SKM-1 (cell line): Measurements from ENCODE around the gene HEYL.

Experiments used
- DNase-seq: peaks from one replicate; lab custom pipeline; 2025; ENCODE audit not compliant: unreplicated experiment; lab: John Stamatoyannopoulos, UW

HEYL gene

DNA sequence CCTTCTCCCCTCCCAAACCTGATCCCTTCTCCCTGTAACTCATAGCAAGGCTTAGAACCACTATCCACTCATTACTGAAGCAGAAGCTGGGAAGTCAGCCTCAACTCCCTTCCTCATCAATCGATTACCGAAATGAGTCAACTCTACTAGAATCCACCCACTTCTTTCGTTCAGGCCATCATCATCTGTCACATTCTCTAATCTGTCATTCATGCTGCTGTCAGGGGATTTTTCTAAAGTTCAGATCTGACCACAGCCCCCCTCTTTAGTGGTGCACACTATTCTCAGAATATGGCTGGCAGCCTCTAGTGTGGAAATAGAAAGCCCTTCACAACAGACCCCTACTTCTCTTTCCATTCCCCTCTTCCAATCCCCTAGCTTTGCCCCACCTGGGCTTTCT, 27.3 kb upstream of the HEYL start:
- no peak for DNase-seq

DNA sequence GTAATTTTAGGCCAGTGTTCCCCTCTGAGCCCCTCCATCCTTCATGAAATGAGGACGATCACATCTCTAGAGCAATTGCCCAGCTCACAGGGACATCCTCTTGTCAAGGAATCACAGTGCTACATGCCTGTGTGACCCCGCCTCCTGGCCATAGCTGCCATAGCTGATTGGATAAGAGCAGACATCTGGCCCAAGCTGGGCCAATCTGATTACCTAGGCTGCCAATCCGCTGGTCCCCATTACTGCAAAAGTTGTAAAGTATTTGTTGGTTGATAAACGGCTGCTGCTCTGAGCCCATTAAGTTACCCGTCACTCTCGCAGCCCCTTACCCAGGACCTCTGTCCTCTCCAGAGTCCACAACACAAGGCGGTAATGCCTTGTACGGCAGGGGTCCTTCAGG, 24.1 kb upstream of the HEYL start:
- no peak for DNase-seq

DNA sequence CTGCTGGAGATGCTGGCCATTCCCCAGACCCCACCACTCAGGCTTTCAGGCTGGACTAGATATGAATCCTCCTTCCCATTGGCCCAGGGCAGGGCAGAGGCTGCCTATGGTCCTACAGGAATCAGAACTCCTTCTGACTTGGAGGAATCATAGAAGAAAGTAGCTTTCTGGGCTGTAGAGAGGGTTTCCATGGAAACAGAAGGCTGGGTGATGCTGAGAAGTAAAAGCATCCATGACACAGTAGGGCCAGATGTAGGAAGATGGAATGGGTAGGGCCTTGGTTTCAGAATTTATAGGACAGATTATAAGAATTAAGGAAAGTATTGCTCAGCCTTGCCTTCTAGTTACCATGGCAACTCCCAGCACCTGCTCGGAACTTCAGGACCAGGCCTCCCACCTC, 23.4 kb upstream of the HEYL start:
- DNase-seq: no peak

DNA sequence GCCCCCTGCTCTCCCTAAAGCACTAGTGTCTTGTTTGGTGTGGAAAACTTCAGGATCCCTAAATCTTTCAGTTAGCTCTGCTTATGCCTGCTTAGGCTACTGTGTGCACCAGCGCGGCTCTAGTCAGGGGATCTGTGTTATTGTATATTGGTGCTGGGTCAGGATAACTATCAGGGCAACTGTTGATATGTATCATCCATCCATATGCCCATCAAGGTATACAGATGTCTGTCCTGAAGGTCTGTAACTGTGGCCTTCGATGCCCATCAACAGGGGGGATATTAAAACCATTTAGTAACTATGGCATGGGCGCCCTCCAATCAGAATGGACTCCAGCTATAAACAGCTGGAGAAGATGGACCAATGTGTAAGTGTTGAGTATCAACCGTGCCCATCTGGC, 20.1 kb upstream of the HEYL start:
- no peak for DNase-seq

DNA sequence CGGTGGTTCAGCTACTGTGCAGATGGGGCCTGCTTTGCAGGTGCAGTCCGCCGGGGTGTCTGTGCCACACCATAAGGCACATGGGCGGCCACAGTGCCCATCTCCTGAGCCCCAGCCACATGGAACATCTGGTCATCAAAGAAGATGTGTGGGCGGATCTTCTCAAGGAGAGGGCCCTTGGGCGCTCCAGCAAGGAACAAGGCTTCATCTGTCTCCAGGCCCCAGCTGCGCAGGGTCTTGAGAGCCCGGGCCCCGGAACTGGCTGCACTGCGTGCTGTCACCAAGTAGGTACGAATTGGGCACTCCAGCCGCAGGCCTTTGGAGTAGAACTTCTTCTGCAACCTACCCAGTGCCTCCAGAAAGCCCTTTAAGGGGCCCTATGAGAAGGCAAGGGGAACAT, 19.7 kb upstream of the HEYL start:
- DNase-seq: no peak

DNA sequence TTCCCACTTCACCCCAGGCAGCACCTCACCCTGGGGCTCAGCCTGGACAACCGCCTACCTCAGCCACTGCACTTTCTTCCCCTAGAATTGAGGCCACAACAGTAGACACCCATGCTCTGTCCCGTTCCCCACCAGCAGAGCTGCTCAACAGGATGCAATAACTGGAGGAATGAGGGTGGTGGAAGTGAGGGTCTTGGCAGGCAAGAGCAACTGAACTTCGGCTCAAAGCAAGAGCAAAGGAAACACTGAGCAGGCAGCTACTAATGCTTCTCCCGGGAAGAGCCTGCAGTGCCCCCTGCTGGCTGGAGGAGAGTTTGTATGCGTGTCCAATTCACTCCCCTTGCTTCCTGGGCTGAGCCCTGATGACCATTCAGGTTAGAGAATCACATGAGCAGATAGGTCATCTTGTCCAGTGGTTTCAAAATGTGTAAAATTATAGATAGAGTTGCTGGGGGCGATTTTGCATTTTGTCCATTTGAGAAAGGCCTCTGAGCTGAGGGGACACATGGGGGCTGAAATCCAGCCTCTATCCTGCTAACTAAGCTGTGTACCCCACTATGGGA, 18.6 kb upstream of the HEYL start:
- peak; percentile 65 for DNase-seq

DNA sequence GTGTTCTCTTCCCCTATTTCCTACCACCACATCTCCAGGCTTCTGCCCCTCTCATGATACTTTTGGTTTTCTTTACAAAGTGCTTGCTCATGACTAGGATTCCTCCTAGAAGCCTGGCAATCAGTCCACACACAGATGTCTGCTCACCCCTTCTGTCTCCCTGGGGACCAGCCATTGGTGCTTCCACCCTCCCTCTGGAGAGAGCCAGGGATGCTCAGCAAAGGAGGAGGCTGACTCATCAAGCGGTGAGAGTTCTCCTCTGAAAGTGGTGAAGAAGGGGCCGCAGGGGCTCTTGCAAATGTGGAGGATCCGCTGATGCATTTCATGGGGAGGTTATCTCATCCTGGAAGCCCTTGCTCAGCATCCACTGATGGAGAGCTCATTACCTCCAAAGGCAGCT, 18.0 kb upstream of the HEYL start:
- DNase-seq: no peak

DNA sequence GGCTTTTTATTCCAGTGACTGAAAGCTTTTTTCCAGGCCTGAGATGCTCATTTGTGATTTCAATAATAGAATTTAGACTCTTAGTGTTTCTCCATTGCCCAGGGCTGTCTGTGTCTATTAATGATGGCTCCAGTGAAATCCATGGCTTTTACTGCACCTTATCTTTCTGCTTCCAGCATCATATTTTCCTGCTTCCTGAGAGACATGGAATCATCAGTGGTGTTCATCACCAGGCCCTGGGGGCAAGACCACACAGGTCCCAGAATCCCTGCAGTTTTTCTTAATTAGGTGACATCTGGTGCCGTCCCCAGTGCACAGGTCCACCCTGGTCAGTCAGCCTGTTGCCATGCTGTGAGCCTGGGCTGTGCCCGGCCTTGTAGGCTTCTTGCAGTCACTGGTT, 16.9 kb upstream of the HEYL start:
- no peak for DNase-seq

DNA sequence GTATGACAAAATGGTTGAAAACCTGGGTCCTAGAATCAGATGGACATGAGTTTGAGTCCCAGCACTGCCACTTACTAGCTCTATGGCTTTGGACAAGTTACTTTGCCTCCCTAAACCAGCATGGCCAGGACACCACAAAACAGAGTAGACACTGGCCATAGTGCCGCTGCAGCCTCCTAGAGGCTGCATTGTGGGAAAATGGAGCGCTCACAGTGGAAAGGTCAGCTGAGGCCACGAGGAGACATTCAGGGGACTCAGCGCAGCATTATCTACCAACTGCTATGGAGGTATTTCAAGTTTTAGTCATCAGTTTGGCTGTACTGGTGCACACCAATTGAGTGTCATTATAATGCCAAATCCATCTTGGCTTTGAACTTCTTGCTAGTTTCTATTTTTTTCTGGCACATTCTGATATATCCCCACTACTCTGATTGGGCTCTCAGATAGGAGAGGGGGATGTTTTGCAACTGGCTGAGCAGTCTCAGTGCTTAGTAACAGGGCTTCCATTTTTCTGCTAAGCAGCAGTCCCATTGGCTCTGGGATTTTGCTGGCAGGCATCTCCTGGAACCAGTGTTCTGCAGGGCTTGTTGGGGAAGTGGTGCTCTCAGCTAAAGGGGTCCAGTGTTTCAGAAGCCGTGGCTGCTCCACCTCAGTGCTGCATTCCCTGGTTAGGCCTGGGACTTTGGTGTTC, 16.3 kb upstream of the HEYL start:
- DNase-seq: no peak

DNA sequence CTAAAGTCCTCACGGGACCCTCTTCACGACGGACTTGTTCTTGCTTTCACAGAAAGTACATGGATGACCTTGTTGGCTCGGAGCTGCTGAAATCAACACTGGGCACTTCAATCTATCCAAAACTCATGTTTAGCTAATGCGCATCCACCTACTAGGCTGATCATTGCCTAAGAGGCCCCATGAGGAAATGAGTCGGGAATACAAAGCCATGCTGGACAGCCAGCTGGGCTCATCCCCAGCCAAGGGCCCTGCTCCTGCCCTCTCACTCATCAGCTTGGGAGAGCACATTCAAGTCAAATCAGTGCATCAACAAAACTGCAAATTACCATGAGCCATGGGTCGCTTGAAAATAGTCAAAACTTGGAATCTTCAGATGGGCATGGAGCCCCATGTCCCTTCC, 14.8 kb upstream of the HEYL start:
- DNase-seq: no peak

DNA sequence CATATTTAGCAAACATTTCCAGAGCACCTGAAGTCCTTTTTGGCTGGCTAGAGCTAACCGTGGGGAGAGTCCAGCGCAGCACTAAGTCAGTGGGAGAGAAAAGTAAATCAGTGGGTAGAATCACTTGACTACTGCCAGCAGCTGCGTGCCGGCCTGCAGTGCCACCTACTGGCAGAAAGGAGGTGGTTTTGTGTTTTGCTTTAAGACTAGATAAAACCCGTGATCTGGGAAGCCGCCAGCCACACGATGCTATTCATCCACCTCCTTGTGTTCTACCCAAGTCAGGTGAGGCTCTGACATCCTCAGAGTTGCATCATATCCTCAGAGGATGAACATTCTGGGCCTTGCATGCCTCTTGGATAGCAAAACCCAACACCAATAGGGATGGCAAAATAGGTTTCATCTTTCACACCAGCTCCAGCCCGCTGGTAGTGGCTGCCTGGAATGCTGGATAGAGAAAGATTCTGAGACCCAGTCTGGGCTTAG, 14.1 kb upstream of the HEYL start:
- DNase-seq: peak; percentile 64

DNA sequence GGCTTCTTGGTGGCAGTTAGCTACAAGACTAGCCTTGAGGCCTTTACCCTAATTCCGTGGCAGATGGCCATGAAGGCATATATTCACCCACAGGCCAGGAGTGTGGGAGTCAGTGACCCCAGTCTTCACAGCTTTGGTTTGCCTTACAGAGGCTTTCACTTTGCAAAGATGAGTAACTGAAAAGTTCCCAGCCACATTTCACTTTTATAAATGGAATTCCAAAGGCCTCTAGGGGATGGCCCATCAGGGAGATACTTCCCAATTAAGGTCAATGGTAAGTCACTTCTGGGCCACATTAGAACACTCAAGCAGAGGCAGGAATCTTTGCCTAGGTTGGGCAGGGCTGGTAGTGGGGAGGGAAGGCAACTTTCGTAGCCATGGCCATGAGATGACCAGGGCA, 13.1 kb upstream of the HEYL start:
- DNase-seq: no peak

DNA sequence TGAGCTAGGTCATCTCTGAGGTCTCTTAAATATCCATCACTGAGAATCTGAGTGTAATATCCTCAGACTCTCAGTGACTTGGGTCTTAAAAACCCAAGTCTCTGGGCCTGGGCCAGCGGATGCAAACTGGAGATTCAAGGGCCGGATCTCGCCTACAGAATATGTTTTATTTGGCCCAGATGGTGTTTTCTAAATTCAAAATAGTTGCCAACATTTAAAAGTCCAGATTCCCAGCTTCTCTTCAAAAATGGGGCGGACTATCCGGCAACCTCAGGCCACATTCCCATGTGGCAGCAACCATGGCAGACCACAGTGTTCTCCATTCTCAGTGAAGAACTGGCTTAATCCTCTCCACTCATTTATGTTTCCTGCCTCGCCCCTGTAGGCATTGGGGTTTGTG, 12.7 kb upstream of the HEYL start:
- no peak for DNase-seq

DNA sequence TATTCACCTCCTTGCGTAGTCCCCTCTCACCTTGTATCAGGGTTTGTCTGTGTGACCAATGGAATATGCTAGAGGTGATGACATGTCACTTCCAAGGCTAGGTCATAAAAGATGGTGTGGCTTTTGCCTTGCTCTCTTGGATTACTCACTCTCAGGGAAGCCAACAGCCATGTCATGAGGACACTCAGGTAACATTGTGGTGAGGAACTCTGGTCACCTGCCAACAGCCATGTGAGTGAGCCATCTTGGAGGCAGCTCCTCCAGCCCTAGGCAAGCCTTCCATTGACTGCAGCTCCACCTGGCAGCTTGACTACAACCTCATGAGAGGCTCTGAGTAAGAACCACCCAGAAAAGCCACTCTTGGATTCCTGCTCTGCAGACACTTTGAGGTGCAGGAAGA, 11.0 kb upstream of the HEYL start:
- DNase-seq: no peak

DNA sequence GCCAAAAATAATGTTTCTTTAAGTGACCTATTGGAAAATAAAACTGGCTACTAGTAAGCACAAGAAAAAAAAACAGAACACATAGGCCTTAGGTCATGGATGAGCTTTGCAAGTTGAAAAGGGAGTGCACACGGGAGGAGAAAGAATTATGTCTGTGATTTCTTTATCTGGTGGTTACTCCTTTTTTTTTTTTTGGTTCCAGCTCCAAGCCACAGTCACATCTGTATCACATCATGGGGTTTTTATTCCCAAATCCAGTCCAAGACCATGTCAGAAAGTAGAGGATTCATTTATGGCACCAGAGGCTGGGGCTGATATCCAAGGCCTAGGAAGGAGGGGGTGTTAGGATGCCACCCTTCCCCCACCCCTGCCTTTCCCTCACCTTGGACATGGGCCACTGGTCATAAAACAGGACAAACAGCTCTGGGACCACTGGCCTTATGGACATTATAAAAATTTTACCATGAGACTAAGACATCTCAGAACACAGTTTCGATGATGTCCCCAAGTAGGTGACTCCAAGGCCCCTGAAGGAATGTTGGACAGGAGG, 10.3 kb upstream of the HEYL start:
- DNase-seq: no peak

DNA sequence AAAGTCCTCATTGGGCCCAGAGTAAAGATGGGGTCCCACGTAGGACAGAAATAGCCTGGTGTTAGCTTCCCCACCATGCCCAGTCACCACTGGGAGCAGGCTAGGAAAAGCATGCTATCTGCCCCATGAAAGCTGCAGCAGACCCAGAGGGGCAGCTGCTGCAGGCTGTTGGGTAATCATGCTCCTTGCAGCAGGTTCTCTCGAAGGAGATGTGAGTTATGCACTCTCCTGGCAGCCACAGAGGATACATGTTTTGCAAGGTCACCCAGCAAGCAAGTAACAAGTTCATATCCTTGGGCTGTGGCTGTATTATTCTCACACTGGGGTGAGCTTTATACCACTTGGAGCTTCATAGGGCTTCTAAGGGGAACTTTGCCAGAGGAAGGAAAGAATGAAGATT, 9.1 kb upstream of the HEYL start:
- DNase-seq: no peak

DNA sequence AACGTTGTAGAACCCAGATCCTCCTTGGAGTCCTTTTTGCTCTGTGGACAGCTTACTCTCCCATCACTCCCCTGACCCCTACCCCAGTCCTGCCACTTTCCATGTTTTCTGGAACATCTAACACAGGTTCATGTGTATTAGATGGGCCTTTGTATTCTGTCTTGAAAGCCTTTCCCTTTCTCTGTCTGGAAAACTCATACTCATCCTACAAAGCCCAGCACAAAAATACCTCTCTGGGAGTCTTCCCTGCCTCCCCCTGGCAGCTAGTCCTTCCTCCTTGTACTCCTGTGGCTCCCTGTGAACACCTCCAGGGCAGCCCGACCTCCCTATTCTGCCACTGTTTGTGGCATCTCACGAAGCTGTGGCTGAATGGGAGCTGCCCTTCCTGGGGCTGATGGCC, 7.8 kb upstream of the HEYL start:
- no peak for DNase-seq

DNA sequence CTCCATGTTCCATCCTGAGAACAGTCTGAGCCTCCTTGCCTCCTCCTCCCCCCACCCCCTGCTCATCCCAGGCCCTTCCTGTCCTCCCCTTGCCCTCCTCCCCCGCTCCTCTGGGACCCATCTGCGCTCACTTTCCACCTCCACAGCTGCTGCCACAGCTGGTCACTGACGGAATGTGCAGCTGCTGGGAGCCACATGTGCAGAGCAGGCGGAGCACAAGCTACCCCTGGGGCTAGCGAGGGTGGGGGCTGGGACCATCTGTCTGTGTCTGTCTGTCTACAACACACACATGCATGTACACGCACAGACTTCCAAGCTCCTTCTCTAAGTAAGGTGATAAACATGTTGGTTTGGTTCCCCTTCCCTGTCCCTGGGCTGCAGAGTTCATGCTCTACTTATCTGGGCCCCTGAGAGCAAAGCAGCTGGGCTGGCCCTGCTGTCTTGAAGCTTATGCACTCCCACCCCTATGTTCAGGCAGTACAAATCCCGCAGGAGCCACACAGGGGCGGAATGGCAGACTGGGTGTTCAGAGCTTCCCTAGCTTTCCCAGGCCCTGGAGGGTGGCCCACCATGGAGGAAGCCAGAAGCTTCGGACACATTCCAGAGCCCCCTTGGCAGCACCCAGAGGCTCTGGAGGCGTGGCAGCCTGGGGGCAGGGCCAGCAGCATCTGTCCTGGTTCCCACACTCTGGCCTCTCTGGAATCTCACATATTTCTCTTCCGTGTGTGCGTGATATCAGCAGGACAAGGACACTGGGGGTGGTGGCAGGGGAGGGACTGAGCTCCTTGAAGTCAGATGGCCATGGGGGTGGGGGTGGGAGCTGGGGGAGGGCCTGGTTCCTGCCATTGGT, 7.0 kb upstream of the HEYL start:
- DNase-seq: no peak

DNA sequence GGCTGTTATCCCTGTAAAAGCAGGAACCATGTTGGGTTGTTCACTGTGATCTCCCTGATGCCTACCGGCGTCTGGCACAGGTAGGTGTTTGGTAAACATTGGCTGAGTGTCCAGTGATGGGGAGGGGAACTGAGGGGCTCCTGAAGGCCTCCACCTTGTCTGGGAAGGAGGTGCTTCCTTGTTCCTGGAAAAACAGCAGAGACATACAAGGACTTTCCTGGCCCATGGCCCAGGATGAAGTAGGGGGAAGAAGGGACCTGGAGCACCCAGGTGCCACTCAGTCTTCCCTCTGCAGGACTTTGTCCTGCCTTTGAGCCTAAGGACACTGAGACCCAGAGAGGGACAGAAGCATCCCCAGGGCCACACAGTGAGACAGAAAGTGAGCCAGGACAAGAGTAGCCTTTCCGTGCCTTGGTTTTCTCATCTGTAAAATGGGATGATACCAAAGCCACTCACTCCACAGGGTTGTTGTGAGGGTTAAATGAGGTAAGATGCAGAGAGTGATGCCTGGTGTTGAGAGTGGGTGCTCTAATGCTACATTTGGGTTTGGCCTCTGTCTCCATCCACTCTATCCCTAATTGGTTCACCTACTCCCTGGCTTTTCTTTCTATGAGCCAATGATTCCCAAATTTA, 6.1 kb upstream of the HEYL start:
- DNase-seq: no peak

DNA sequence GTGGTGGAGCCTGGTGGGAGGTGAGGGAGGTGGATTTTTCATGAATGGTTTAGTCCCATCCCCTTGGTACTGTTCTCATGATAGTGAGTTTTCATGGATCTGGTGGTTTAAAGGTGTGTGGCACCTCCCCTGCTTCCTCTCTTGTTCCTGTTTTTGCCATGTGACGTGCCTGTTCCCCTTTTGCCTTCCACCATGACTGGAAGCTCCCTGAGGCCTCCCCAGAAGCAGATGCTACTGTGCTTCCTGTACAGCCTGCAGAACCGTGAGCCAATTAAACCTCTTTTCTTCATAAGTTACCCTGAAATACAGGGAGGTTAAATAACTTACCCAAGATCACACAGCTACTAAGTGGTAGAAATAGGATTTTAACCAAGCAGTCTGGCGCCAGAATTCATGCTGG, 4.3 kb upstream of the HEYL start:
- DNase-seq: no peak

DNA sequence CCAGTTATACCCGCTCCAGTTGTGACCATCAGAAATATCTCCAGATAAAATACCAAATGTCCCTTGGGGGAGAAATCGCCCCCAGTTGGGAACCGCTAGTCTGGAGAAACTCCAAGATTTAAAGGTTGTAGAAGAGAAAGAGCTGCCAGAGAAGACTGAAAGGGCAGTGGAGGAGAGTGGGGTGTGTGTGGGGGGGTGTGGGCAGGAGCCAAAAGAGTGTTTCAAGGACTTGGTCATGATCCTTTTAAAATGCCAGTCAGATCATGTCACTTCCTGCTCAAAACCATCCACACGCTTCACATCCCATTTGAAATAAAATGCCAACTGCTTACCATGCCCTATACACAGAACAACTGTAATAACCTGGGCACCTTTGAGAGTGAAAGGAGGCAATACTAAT, 3.4 kb upstream of the HEYL start:
- DNase-seq: no peak

DNA sequence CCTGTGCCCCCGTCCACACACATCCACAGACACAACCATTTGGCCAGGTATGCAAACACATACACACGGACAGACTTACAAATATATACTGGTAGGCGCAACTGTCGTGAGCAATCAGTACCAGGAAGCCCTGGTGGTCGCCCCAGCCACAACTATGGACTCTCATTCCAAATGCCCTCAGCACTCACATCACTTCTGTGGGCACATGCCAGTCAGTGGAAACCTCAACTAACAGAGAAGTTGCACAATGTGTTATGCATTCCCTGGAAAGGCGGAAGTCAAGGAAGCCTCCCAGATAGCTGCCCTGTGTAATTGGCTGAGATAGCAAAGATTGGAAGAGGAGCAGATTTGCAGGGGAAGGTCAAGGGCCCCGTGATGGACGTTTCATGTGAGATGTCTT, 1.4 kb upstream of the HEYL start:
- no peak for DNase-seq
